Measurements from ENCODE around the gene ABCA10. TPM values are rescaled to one million over a fixed set of nuclear protein-coding genes. Genes with fewer than 3 reads are reported as not detected.

The ABCA10 gene
- total and polyA plus RNA-seq, 2 of the 8 experiments (the other 6 are each of a cell fraction or from before 2014, with no cell fraction given), result not detected

DNA sequence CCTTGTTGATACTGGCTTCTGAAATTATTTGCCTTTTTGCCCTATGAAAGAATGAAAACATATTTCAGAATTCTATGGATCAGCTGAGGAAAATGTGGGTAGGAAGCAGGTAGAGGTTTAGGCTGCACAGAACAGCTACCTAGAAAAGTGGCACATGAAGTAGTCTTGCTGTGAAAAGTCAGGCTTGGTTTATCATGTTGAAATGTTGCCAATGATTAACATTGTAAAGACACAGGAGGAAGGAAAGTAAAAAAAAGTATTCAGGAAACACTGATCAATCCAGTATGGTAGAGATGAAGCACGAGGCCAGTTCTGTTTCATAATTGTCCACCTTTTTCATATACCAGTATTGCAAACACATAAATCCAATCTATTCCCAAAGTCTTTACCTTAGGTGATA, 116.8 kb downstream of the ABCA10 start (continued):
- TF ChIP-seq, protein P1, sequence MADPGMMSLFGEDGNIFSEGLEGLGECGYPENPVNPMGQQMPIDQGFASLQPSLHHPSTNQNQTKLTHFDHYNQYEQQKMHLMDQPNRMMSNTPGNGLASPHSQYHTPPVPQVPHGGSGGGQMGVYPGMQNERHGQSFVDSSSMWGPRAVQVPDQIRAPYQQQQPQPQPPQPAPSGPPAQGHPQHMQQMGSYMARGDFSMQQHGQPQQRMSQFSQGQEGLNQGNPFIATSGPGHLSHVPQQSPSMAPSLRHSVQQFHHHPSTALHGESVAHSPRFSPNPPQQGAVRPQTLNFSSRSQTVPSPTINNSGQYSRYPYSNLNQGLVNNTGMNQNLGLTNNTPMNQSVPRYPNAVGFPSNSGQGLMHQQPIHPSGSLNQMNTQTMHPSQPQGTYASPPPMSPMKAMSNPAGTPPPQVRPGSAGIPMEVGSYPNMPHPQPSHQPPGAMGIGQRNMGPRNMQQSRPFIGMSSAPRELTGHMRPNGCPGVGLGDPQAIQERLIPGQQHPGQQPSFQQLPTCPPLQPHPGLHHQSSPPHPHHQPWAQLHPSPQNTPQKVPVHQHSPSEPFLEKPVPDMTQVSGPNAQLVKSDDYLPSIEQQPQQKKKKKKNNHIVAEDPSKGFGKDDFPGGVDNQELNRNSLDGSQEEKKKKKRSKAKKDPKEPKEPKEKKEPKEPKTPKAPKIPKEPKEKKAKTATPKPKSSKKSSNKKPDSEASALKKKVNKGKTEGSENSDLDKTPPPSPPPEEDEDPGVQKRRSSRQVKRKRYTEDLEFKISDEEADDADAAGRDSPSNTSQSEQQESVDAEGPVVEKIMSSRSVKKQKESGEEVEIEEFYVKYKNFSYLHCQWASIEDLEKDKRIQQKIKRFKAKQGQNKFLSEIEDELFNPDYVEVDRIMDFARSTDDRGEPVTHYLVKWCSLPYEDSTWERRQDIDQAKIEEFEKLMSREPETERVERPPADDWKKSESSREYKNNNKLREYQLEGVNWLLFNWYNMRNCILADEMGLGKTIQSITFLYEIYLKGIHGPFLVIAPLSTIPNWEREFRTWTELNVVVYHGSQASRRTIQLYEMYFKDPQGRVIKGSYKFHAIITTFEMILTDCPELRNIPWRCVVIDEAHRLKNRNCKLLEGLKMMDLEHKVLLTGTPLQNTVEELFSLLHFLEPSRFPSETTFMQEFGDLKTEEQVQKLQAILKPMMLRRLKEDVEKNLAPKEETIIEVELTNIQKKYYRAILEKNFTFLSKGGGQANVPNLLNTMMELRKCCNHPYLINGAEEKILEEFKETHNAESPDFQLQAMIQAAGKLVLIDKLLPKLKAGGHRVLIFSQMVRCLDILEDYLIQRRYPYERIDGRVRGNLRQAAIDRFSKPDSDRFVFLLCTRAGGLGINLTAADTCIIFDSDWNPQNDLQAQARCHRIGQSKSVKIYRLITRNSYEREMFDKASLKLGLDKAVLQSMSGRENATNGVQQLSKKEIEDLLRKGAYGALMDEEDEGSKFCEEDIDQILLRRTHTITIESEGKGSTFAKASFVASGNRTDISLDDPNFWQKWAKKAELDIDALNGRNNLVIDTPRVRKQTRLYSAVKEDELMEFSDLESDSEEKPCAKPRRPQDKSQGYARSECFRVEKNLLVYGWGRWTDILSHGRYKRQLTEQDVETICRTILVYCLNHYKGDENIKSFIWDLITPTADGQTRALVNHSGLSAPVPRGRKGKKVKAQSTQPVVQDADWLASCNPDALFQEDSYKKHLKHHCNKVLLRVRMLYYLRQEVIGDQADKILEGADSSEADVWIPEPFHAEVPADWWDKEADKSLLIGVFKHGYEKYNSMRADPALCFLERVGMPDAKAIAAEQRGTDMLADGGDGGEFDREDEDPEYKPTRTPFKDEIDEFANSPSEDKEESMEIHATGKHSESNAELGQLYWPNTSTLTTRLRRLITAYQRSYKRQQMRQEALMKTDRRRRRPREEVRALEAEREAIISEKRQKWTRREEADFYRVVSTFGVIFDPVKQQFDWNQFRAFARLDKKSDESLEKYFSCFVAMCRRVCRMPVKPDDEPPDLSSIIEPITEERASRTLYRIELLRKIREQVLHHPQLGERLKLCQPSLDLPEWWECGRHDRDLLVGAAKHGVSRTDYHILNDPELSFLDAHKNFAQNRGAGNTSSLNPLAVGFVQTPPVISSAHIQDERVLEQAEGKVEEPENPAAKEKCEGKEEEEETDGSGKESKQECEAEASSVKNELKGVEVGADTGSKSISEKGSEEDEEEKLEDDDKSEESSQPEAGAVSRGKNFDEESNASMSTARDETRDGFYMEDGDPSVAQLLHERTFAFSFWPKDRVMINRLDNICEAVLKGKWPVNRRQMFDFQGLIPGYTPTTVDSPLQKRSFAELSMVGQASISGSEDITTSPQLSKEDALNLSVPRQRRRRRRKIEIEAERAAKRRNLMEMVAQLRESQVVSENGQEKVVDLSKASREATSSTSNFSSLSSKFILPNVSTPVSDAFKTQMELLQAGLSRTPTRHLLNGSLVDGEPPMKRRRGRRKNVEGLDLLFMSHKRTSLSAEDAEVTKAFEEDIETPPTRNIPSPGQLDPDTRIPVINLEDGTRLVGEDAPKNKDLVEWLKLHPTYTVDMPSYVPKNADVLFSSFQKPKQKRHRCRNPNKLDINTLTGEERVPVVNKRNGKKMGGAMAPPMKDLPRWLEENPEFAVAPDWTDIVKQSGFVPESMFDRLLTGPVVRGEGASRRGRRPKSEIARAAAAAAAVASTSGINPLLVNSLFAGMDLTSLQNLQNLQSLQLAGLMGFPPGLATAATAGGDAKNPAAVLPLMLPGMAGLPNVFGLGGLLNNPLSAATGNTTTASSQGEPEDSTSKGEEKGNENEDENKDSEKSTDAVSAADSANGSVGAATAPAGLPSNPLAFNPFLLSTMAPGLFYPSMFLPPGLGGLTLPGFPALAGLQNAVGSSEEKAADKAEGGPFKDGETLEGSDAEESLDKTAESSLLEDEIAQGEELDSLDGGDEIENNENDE (IDR thresholded peaks at IDR 0.05; ENCODE audit: insufficient replicate concordance, low read length), result no peak
- TF ChIP-seq RNF2 (IDR thresholded peaks at IDR 0.05; ENCODE audit: borderline replicate concordance, low read depth, low read length, missing control alignments, poor library complexity, severe bottlenecking), result no peak
- TF ChIP-seq, protein P2, sequence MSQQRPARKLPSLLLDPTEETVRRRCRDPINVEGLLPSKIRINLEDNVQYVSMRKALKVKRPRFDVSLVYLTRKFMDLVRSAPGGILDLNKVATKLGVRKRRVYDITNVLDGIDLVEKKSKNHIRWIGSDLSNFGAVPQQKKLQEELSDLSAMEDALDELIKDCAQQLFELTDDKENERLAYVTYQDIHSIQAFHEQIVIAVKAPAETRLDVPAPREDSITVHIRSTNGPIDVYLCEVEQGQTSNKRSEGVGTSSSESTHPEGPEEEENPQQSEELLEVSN (IDR thresholded peaks at IDR 0.05), result no peak
- TF ChIP-seq NRF1 (IDR thresholded peaks at IDR 0.05; ENCODE audit: low read depth, low read length), result no peak
- TF ChIP-seq RBBP5 (IDR thresholded peaks at IDR 0.05; ENCODE audit: borderline replicate concordance, low read depth, low read length), result no peak
- no peak for TF ChIP-seq TEAD4 (IDR thresholded peaks at IDR 0.05; ENCODE audit: low read depth, low read length)
- TF ChIP-seq TBP (IDR thresholded peaks at IDR 0.05; ENCODE audit: low read depth, low read length), result no peak
- no peak for TF ChIP-seq GABPA (IDR thresholded peaks at IDR 0.05; ENCODE audit: borderline replicate concordance, insufficient read depth, low read length)
- TF ChIP-seq SP2 (IDR thresholded peaks at IDR 0.05; ENCODE audit: low read length), result no peak
- no peak for TF ChIP-seq POLR2A (IDR thresholded peaks at IDR 0.05; ENCODE audit: control extremely low read depth in 1 of 2, low read depth in 2 of 2, low read length in 2 of 2)
- no peak for TF ChIP-seq PHF8 (conservative IDR thresholded peaks at IDR 0.05; ENCODE audit: low read depth, low read length)
